CD4-positive, alpha-beta T cell (primary cell): Measurements from ENCODE around the gene SLCO4A1. TPM values are rescaled to one million over a fixed set of nuclear protein-coding genes. Genes with fewer than 3 reads are reported as not detected.

Source experiments
- ATAC-seq: fragments of 200-7000 bp; cut with Tn5 transposase; one replicate; pipeline ENCODE4 v1.10.0; 2022; ENCODE audit warnings: mild to moderate bottlenecking; ENCODE audit not compliant: poor library complexity
- CTCF ChIA-PET: fragments of 350-600 bp; sonication (Branson Sonifier 250); formaldehyde crosslinking; loops from one replicate; lab custom pipeline; 2021; ENCODE audit warnings: antibody characterized with exemption, inconsistent platforms; lab: Charles Lee
- POLR2A ChIA-PET: fragments of 350-600 bp; sonication (Branson Sonifier 250); formaldehyde crosslinking; loops from one replicate; lab custom pipeline; 2021; ENCODE audit warnings: antibody characterized with exemption, inconsistent platforms; lab: Charles Lee
- DNase-seq, 14 experiments: peaks; one replicate each; pipeline ENCODE4 v3.0.0-alpha.2; 2013 to 2020; ENCODE audit warnings: mixed read lengths in 2 of 14
- H3K27ac ChIP-seq, 2 donors: one replicate each; pipeline versions ENCODE4 v1.5.1 to v1.7.0; 2013; ENCODE audit warnings: low read length in 2 of 2, low read depth in 1 of 2, mild to moderate bottlenecking in 1 of 2
- H3K27me3 ChIP-seq, 2 experiments: 1 replicate in 1 of 2; 2 replicates in 1 of 2; pipeline versions ENCODE4 v1.6.1 to v1.7.0; 2013; ENCODE audit warnings: low read length in 2 of 2, control low read depth in 1 of 2, mild to moderate bottlenecking in 1 of 2, moderate library complexity in 1 of 2; ENCODE audit not compliant: insufficient read depth in 2 of 2, control insufficient read depth in 1 of 2
- H3K36me3 ChIP-seq: one replicate; pipeline ENCODE4 v1.6.1; 2013; ENCODE audit warnings: low read length, control low read depth; ENCODE audit not compliant: insufficient read depth
- H3K4me1 ChIP-seq: one replicate; pipeline ENCODE4 v1.6.1; 2013; ENCODE audit warnings: low read length, control low read depth; ENCODE audit not compliant: insufficient read depth
- H3K4me3 ChIP-seq: one replicate; pipeline ENCODE4 v1.5.1; 2013; ENCODE audit warnings: mild to moderate bottlenecking, low read length, moderate library complexity
- H3K9me3 ChIP-seq, 2 experiments: 1 replicate in 1 of 2; 2 replicates in 1 of 2; pipeline versions ENCODE4 v1.6.1 to v1.7.0; 2013; ENCODE audit warnings: low read length in 2 of 2, mild to moderate bottlenecking in 2 of 2, control low read depth in 1 of 2, moderate library complexity in 1 of 2; ENCODE audit not compliant: control insufficient read depth in 1 of 2, insufficient read depth in 1 of 2
- H3K27ac Mint-ChIP-seq: one replicate; pipeline ENCODE4 v1.8.0; 2020; ENCODE audit warnings: mixed read lengths
- H3K27me3 Mint-ChIP-seq: one replicate; pipeline ENCODE4 v1.8.0; 2021; ENCODE audit warnings: mixed read lengths
- H3K36me3 Mint-ChIP-seq: one replicate; pipeline ENCODE4 v1.8.0; 2021; ENCODE audit warnings: low read depth, mixed read lengths
- H3K4me1 Mint-ChIP-seq: one replicate; pipeline ENCODE4 v1.8.0; 2021; ENCODE audit warnings: low read depth, mixed read lengths
- H3K4me3 Mint-ChIP-seq: one replicate; pipeline ENCODE4 v1.8.0; 2020; ENCODE audit warnings: mild to moderate bottlenecking, mixed read lengths
- H3K9me3 Mint-ChIP-seq: one replicate; pipeline ENCODE4 v1.8.0; 2020; ENCODE audit warnings: mixed read lengths
- CTCF ChIP-seq: fragments of 200-600 bp; IDR thresholded peaks from one replicate; pipeline ENCODE4 v1.8.0; 2022; ENCODE audit warnings: antibody characterized with exemption, mild to moderate bottlenecking
- intact Hi-C, 2 experiments: fragments of 100-400 bp; cut with DNase I in 1 of 2; cut with micrococcal nuclease in 1 of 2; formaldehyde crosslinking; loops; one replicate each; pipeline versions ENCODE4 v1.15.1 to v1.9.0; 2023 to 2025; cut with DNase I, micrococcal nuclease
- total RNA-seq, 174 experiments: library from RNA in 2 of 174; stranded (reverse) in 2 of 174; gene quantifications; one replicate each; pipeline ENCODE4 v1.2.3 and lab custom pipeline; 2021 to 2026

SLCO4A1 gene
- total RNA-seq, 2 experiments from 2014 or later = 2.3 to 2.5 TPM

GRCh38 chr20:62632575-62633090 is 9.7 kb upstream of the SLCO4A1 start:
- H3K4me3 Mint-ChIP-seq = no peak overlapping the region
- no peaks in the 10 kb centered on the region for H3K36me3 ChIP-seq
- DNase-seq (no peak), ATAC-seq (no peak)
- peaks cover 25% of the 10 kb centered on the region for H3K27me3 Mint-ChIP-seq
- no peak for TF ChIP-seq CTCF
- ChIA-PET CTCF (no interaction called here), POLR2A (no interaction called here)
- no peaks in the 10 kb centered on the region for H3K36me3 Mint-ChIP-seq
- H3K27me3 ChIP-seq = peaks cover 0 to 7% of the 10 kb centered on the region in 2 experiments
- no peak overlapping the region for H3K27ac ChIP-seq
- H3K4me1 Mint-ChIP-seq = no peaks in the 10 kb centered on the region
- H3K4me1 ChIP-seq = peaks cover 8% of the 10 kb centered on the region
- no peak overlapping the region for H3K27ac Mint-ChIP-seq
- H3K9me3 ChIP-seq = no peaks in the 10 kb centered on the region
- H3K9me3 Mint-ChIP-seq = no peaks in the 10 kb centered on the region
- no peak overlapping the region for H3K4me3 ChIP-seq
- intact Hi-C loops = no loop called here

- ChIA-PET POLR2A (no interaction called here), CTCF (no interaction called here)
- TF ChIP-seq CTCF = no peak
- Histone ChIP-seq H3K4me3 (no peak overlapping the region), H3K9me3 (no peaks in the 10 kb centered on the region), H3K27me3 (peaks cover 0 to 7% of the 10 kb centered on the region in 2 experiments), H3K36me3 (no peaks in the 10 kb centered on the region), H3K4me1 (peaks cover 8% of the 10 kb centered on the region), H3K27ac (no peak overlapping the region)
- Mint-ChIP-seq H3K4me3 (no peak overlapping the region), H3K27me3 (peaks cover 25% of the 10 kb centered on the region), H3K4me1 (no peaks in the 10 kb centered on the region), H3K27ac (no peak overlapping the region), H3K9me3 (no peaks in the 10 kb centered on the region), H3K36me3 (no peaks in the 10 kb centered on the region)
- DNase-seq (no peak), ATAC-seq (no peak)
- intact Hi-C loops = no loop called here
Observed at GRCh38 chr20:62633598-62634329, 8.5 kb upstream of the SLCO4A1 start.

- Histone ChIP-seq H3K27ac (no peak overlapping the region), H3K36me3 (no peaks in the 10 kb centered on the region), H3K27me3 (peaks cover 0 to 7% of the 10 kb centered on the region in 2 experiments), H3K4me1 (peaks cover 8% of the 10 kb centered on the region), H3K4me3 (no peak overlapping the region), H3K9me3 (no peaks in the 10 kb centered on the region)
- no peaks in the 10 kb centered on the region for H3K36me3 Mint-ChIP-seq
- ChIA-PET CTCF (no interaction called here), POLR2A (no interaction called here)
- peaks cover 25% of the 10 kb centered on the region for H3K27me3 Mint-ChIP-seq
- no peaks in the 10 kb centered on the region for H3K4me1 Mint-ChIP-seq
- DNase-seq (no peak), ATAC-seq (no peak)
- intact Hi-C loops = no loop called here
- no peak for TF ChIP-seq CTCF
- H3K9me3 Mint-ChIP-seq = no peaks in the 10 kb centered on the region
- no peak overlapping the region for H3K4me3 Mint-ChIP-seq
- no peak overlapping the region for H3K27ac Mint-ChIP-seq
Observed at GRCh38 chr20:62634330-62634967, 7.9 kb upstream of the SLCO4A1 start.
